ENCODE data around the gene MRPS16.

GRCh38 chr10:73261362-73261995 lies 9.0 kb upstream of the MRPS16 start:
- no peak for TF ChIP-seq CTCF (IDR thresholded peaks at IDR 0.05; ENCODE audit: poor library complexity, severe bottlenecking)
- no peak for TF ChIP-seq MXI1 (conservative IDR thresholded peaks at IDR 0.05; ENCODE audit: poor library complexity, severe bottlenecking)
- no peak for TF ChIP-seq EP300 (conservative IDR thresholded peaks at IDR 0.05; ENCODE audit: poor library complexity, severe bottlenecking)
- TF ChIP-seq RAD21 (conservative IDR thresholded peaks at IDR 0.05), result no peak
- TF ChIP-seq POLR2AphosphoS5 (IDR thresholded peaks at IDR 0.05), result no peak
